ENCODE data around the gene NDRG4. TPM values are rescaled to one million over a fixed set of nuclear protein-coding genes. Genes with fewer than 3 reads are reported as not detected.

NDRG4 gene
- total and polyA plus RNA-seq, 2 experiments from 2014 or later = 16.3 to 32.1 TPM

DNA sequence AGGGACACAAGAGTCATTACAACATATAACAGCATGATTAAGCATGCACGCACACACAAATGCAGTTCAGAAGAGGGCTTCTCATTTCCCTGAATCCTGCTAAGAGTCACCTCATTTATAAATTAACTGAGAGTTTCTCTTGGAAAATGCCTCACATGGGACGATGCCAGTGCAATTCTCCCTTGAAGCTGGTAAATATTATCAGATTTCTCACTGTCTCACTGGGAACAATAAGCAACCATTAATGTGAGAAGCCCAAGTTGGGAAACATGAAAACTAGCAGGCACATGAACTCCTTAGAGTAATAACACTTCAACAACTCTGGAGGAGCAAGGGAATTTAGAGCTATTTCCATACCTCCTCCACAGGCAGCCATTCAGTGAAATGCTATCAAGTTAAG is 41.8 kb downstream of the NDRG4 start:
- Histone ChIP-seq H3K9me2 (ENCODE audit: insufficient read depth) (no peaks in the 10 kb centered on the region), H3K4me1 (ENCODE audit: insufficient read depth) (no peaks in the 10 kb centered on the region), H3F3A (replicated peaks; ENCODE audit: low read depth) (peaks cover 3% of the 10 kb centered on the region; the same call in 1 of the 2 replicates), H3K79me2 (replicated peaks; ENCODE audit: insufficient read depth) (no peaks in the 10 kb centered on the region), H3K36me3 (ENCODE audit: insufficient read depth) (peaks cover 92% of the 10 kb centered on the region), H2AFZ (no peak overlapping the region), H3K4me2 (no peak overlapping the region), H3K27ac (ENCODE audit: low read depth) (no peak overlapping the region), H3K27me3 (ENCODE audit: insufficient read depth) (no peaks in the 10 kb centered on the region), H3K4me3 (no peak overlapping the region), H4K20me1 (replicated peaks; ENCODE audit: insufficient read depth) (peaks cover 19% of the 10 kb centered on the region; the same call in 1 of the 2 replicates)
- Mint-ChIP-seq H3K4me3 (no peak overlapping the region), H3K9me3 (no peaks in the 10 kb centered on the region), H3K4me1 (no peaks in the 10 kb centered on the region), H3K36me3 (ENCODE audit: low read depth) (peaks cover 97% of the 10 kb centered on the region), H3K27me3 (ENCODE audit: insufficient read depth, low read depth, poor library complexity) (peaks cover 5% of the 10 kb centered on the region), H3K27ac (no peak overlapping the region)
- no peak for ATAC-seq
- no peak for DNase-seq (ENCODE audit: low spot score)
- TF ChIP-seq STAT1 (IDR thresholded peaks at IDR 0.05; ENCODE audit: unreplicated experiment) = no peak
- no peak for TF ChIP-seq NANOG (IDR thresholded peaks at IDR 0.05; ENCODE audit: borderline replicate concordance)

DNA sequence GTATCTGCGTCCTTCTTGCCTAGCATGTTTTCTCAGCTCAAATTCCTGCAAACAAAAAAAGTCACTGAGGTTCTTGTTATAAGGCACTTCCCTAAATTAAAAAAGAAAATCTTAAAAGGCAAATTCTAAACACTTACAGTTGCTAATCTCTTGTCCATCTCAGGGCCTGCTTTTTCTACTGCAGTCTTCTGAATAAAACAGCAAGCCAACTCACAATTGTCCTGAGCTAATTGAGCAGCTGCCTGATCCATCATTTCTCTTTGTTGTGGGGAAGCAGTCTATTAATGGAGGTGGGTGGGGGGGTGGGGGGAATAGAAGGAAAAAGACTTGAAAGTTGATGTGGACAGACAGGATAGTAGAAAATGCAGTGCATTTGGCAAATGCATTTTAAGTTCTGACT is 42.3 kb downstream of the NDRG4 start:
- Histone ChIP-seq H4K20me1 (replicated peaks; ENCODE audit: insufficient read depth) (peaks cover 18% of the 10 kb centered on the region; the same call in 1 of the 2 replicates), H3K9me2 (ENCODE audit: insufficient read depth) (no peaks in the 10 kb centered on the region), H3K27me3 (ENCODE audit: insufficient read depth) (no peaks in the 10 kb centered on the region), H2AFZ (no peak overlapping the region), H3F3A (replicated peaks; ENCODE audit: low read depth) (peaks cover 2% of the 10 kb centered on the region; the same call in 1 of the 2 replicates), H3K4me2 (no peak overlapping the region), H3K4me3 (no peak overlapping the region), H3K4me1 (ENCODE audit: insufficient read depth) (no peaks in the 10 kb centered on the region), H3K79me2 (replicated peaks; ENCODE audit: insufficient read depth) (no peaks in the 10 kb centered on the region), H3K36me3 (ENCODE audit: insufficient read depth) (peaks cover 91% of the 10 kb centered on the region), H3K27ac (ENCODE audit: low read depth) (no peak overlapping the region)
- Mint-ChIP-seq H3K27ac (no peak overlapping the region), H3K9me3 (no peaks in the 10 kb centered on the region), H3K27me3 (ENCODE audit: insufficient read depth, low read depth, poor library complexity) (peaks cover 7% of the 10 kb centered on the region), H3K4me1 (no peaks in the 10 kb centered on the region), H3K36me3 (ENCODE audit: low read depth) (peaks cover 97% of the 10 kb centered on the region), H3K4me3 (no peak overlapping the region)
- TF ChIP-seq NANOG (IDR thresholded peaks at IDR 0.05; ENCODE audit: borderline replicate concordance) (no peak), STAT1 (IDR thresholded peaks at IDR 0.05; ENCODE audit: unreplicated experiment) (no peak), JUNB (IDR thresholded peaks at IDR 0.05; ENCODE audit: unreplicated experiment) (no peak), ZNF331 (CRISPR knock-in tag; IDR thresholded peaks at IDR 0.05; ENCODE audit: low read depth) (no peak), EZH2phosphoT487 (IDR thresholded peaks at IDR 0.05; ENCODE audit: unreplicated experiment) (no peak)
- TF ChIP-seq, protein P1, sequence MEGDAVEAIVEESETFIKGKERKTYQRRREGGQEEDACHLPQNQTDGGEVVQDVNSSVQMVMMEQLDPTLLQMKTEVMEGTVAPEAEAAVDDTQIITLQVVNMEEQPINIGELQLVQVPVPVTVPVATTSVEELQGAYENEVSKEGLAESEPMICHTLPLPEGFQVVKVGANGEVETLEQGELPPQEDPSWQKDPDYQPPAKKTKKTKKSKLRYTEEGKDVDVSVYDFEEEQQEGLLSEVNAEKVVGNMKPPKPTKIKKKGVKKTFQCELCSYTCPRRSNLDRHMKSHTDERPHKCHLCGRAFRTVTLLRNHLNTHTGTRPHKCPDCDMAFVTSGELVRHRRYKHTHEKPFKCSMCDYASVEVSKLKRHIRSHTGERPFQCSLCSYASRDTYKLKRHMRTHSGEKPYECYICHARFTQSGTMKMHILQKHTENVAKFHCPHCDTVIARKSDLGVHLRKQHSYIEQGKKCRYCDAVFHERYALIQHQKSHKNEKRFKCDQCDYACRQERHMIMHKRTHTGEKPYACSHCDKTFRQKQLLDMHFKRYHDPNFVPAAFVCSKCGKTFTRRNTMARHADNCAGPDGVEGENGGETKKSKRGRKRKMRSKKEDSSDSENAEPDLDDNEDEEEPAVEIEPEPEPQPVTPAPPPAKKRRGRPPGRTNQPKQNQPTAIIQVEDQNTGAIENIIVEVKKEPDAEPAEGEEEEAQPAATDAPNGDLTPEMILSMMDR (conservative IDR thresholded peaks at IDR 0.05; ENCODE audit: low read depth in 2 of 2) = no peak
- TF ChIP-seq, protein P2, sequence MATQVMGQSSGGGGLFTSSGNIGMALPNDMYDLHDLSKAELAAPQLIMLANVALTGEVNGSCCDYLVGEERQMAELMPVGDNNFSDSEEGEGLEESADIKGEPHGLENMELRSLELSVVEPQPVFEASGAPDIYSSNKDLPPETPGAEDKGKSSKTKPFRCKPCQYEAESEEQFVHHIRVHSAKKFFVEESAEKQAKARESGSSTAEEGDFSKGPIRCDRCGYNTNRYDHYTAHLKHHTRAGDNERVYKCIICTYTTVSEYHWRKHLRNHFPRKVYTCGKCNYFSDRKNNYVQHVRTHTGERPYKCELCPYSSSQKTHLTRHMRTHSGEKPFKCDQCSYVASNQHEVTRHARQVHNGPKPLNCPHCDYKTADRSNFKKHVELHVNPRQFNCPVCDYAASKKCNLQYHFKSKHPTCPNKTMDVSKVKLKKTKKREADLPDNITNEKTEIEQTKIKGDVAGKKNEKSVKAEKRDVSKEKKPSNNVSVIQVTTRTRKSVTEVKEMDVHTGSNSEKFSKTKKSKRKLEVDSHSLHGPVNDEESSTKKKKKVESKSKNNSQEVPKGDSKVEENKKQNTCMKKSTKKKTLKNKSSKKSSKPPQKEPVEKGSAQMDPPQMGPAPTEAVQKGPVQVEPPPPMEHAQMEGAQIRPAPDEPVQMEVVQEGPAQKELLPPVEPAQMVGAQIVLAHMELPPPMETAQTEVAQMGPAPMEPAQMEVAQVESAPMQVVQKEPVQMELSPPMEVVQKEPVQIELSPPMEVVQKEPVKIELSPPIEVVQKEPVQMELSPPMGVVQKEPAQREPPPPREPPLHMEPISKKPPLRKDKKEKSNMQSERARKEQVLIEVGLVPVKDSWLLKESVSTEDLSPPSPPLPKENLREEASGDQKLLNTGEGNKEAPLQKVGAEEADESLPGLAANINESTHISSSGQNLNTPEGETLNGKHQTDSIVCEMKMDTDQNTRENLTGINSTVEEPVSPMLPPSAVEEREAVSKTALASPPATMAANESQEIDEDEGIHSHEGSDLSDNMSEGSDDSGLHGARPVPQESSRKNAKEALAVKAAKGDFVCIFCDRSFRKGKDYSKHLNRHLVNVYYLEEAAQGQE (IDR thresholded peaks at IDR 0.05; ENCODE audit: unreplicated experiment) = no peak
- ATAC-seq (no peak), DNase-seq (ENCODE audit: low spot score) (no peak)
